NB4 (cell line): ENCODE data around the gene NKD1.

Experiments
- POLR2A ChIP-seq: IDR thresholded peaks from 2 replicates; pipeline ENCODE4 v1.6.1; 2011; ENCODE audit warnings: mild to moderate bottlenecking; ENCODE audit not compliant: insufficient read length; ENCODE audit errors: extremely low read depth
- TF ChIP-seq, protein P1 (sequence below): IDR thresholded peaks from one replicate; pipeline ENCODE4 v1.5.1; 2012; ENCODE audit warnings: low read depth, low read length
- TF ChIP-seq, protein P2 (sequence below): IDR thresholded peaks from 2 replicates; pipeline ENCODE4 v1.6.1; 2011; ENCODE audit warnings: low read depth, low read length

DNA sequence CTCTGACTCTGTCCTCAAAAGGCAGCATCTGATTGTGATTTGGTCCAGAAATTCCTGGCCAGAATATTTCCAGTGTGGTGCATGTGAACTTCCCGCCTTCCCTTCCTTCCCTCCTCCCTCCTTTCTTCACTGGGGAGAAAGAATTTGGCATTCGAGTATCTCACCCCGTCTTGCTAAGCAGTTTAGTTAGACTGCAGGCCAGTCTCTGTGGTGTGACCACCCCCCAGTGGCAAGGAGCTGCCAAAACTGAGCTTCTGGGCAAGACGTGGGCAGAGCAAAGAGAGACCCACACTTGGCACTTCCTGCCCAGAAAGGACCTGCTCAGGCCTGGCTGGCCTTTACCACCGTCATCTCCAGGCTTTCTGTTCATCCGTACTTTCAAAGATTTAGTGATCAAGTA lies 96.5 kb downstream of the NKD1 start:
- TF ChIP-seq, protein P1, sequence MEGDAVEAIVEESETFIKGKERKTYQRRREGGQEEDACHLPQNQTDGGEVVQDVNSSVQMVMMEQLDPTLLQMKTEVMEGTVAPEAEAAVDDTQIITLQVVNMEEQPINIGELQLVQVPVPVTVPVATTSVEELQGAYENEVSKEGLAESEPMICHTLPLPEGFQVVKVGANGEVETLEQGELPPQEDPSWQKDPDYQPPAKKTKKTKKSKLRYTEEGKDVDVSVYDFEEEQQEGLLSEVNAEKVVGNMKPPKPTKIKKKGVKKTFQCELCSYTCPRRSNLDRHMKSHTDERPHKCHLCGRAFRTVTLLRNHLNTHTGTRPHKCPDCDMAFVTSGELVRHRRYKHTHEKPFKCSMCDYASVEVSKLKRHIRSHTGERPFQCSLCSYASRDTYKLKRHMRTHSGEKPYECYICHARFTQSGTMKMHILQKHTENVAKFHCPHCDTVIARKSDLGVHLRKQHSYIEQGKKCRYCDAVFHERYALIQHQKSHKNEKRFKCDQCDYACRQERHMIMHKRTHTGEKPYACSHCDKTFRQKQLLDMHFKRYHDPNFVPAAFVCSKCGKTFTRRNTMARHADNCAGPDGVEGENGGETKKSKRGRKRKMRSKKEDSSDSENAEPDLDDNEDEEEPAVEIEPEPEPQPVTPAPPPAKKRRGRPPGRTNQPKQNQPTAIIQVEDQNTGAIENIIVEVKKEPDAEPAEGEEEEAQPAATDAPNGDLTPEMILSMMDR = peak; percentile 62
- no peak for TF ChIP-seq POLR2A
- TF ChIP-seq, protein P2, sequence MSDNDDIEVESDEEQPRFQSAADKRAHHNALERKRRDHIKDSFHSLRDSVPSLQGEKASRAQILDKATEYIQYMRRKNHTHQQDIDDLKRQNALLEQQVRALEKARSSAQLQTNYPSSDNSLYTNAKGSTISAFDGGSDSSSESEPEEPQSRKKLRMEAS = no peak
